HepG2 (cell line): Measurements from ENCODE around the gene TRIM28. TPM values are rescaled to one million over a fixed set of nuclear protein-coding genes. Genes with fewer than 3 reads are reported as not detected.

Source experiments
- JDP2 ChIP-seq: sonication (generic); formaldehyde crosslinking; IDR thresholded peaks from 2 replicates; pipeline ENCODE4 v1.8.1; 2022; ENCODE audit warnings: missing genetic modification reagents, borderline replicate concordance
- MYC ChIP-seq: sonication (generic); formaldehyde crosslinking; IDR thresholded peaks from 2 replicates; pipeline ENCODE4 v1.9.0; 2021; ENCODE audit warnings: missing genetic modification reagents, borderline replicate concordance
- NCOR1 ChIP-seq: fragments of 200-600 bp; sonication (generic); IDR thresholded peaks from 2 replicates; pipeline ENCODE4 v1.7.0; 2017; ENCODE audit warnings: antibody characterized with exemption, low read length, borderline replicate concordance
- NFKB2 ChIP-seq: sonication (generic); formaldehyde crosslinking; IDR thresholded peaks from 2 replicates; pipeline ENCODE4 v1.4.0; 2020; ENCODE audit warnings: missing genetic modification reagents, borderline replicate concordance
- PHF8 ChIP-seq: sonication (generic); formaldehyde crosslinking; IDR thresholded peaks from 2 replicates; pipeline ENCODE4 v1.5.0; 2020; ENCODE audit warnings: missing genetic modification reagents
- POGZ ChIP-seq: sonication (generic); formaldehyde crosslinking; IDR thresholded peaks from 2 replicates; pipeline ENCODE4 v1.4.0; 2020; ENCODE audit warnings: mild to moderate bottlenecking, missing genetic modification reagents
- RNF2 ChIP-seq: fragments of 450-650 bp; conservative IDR thresholded peaks from 2 replicates; pipeline ENCODE4 v1.6.1; 2016; ENCODE audit warnings: low read depth
- RXRA ChIP-seq: sonication (generic); formaldehyde crosslinking; IDR thresholded peaks from 2 replicates; pipeline ENCODE4 v1.5.1; 2020; ENCODE audit warnings: missing genetic modification reagents
- SMARCE1 ChIP-seq: fragments of 450-650 bp; IDR thresholded peaks from 2 replicates; pipeline ENCODE4 v1.6.1; 2017; ENCODE audit warnings: borderline replicate concordance
- SRY ChIP-seq: sonication (generic); formaldehyde crosslinking; IDR thresholded peaks from 2 replicates; pipeline ENCODE4 v1.8.0; 2022; ENCODE audit warnings: mild to moderate bottlenecking, missing genetic modification reagents
- ZFP1 ChIP-seq: IDR thresholded peaks from 2 replicates; pipeline ENCODE4 v1.6.1; 2016
- ZFP90 ChIP-seq: sonication (generic); formaldehyde crosslinking; IDR thresholded peaks from 2 replicates; pipeline ENCODE4 v1.8.0; 2022; ENCODE audit warnings: missing genetic modification reagents, mild to moderate bottlenecking, inconsistent platforms, borderline replicate concordance
- ZNF12 ChIP-seq: sonication (generic); formaldehyde crosslinking; IDR thresholded peaks from 2 replicates; pipeline ENCODE4 v1.5.0; 2020; ENCODE audit warnings: missing genetic modification reagents
- ZNF160 ChIP-seq: sonication (generic); formaldehyde crosslinking; IDR thresholded peaks from 2 replicates; pipeline ENCODE4 v1.8.0; 2022; ENCODE audit warnings: mild to moderate bottlenecking, inconsistent platforms, missing genetic modification reagents
- ZNF225 ChIP-seq: sonication (generic); formaldehyde crosslinking; IDR thresholded peaks from 2 replicates; pipeline ENCODE4 v1.4.0; 2020; ENCODE audit warnings: mild to moderate bottlenecking, missing genetic modification reagents
- ZNF264 ChIP-seq: sonication (generic); formaldehyde crosslinking; IDR thresholded peaks from 2 replicates; pipeline ENCODE4 v1.4.0; 2020; ENCODE audit warnings: missing genetic modification reagents
- ZNF670 ChIP-seq: sonication (generic); formaldehyde crosslinking; IDR thresholded peaks from 2 replicates; pipeline ENCODE4 v1.8.0; 2022; ENCODE audit warnings: mild to moderate bottlenecking, missing genetic modification reagents, borderline replicate concordance
- ZNF737 ChIP-seq: sonication (generic); formaldehyde crosslinking; IDR thresholded peaks from 2 replicates; pipeline ENCODE4 v1.5.0; 2020; ENCODE audit warnings: missing genetic modification reagents, mild to moderate bottlenecking, borderline replicate concordance
- ZNF777 ChIP-seq: sonication (generic); formaldehyde crosslinking; IDR thresholded peaks from 2 replicates; pipeline ENCODE4 v1.4.0; 2020; ENCODE audit warnings: missing genetic modification reagents
- polyA plus RNA-seq, 8 experiments: library from polyadenylated mRNA; depleted of rRNA in 3 of 8; stranded (reverse) in 7 of 8; unstranded in 1 of 8; fragments of >200 nt; fragmentation: Illumina TruSeq in 4 of 8; extraction: Trizol in 4 of 8; gene quantifications; 2 replicates each; pipeline versions ENCODE4 v1.2.1 to v1.2.3, GENCODE V29; 2011 to 2016; ENCODE audit warnings: low read depth in 4 of 8, missing spikeins in 1 of 8, mixed read lengths in 1 of 8; ENCODE audit not compliant: insufficient read depth in 1 of 8
- total RNA-seq, 5 experiments: library from RNA; depleted of rRNA; stranded (reverse); fragments of >200 nt; fragmentation: Illumina TruSeq; extraction: Trizol; gene quantifications; 2 replicates each; pipeline ENCODE4 v1.2.3, GENCODE V29; 2016; ENCODE audit warnings: low read depth in 1 of 5
- TF ChIP-seq, protein P1 (sequence below): sonication (generic); formaldehyde crosslinking; IDR thresholded peaks from 2 replicates; pipeline ENCODE4 v1.5.0; 2020; ENCODE audit warnings: mild to moderate bottlenecking, missing genetic modification reagents, borderline replicate concordance
- TF ChIP-seq, protein P2 (sequence below): sonication (generic); formaldehyde crosslinking; IDR thresholded peaks from 2 replicates; pipeline ENCODE4 v1.4.0; 2020; ENCODE audit warnings: missing genetic modification reagents, borderline replicate concordance
- TF ChIP-seq, protein P3 (sequence below): IDR thresholded peaks from 2 replicates; pipeline ENCODE4 v1.6.1; 2012; ENCODE audit warnings: inconsistent platforms
- TF ChIP-seq, protein P4 (sequence below): IDR thresholded peaks from 2 replicates; pipeline ENCODE4 v1.6.1; 2016; ENCODE audit warnings: missing compliant biosample characterization, missing genetic modification reagents, borderline replicate concordance

TRIM28 gene
- total and polyA plus RNA-seq, 2 of the 13 experiments (the other 11 are each of a cell fraction or from before 2014, with no cell fraction given) = 361 to 439 TPM

DNA sequence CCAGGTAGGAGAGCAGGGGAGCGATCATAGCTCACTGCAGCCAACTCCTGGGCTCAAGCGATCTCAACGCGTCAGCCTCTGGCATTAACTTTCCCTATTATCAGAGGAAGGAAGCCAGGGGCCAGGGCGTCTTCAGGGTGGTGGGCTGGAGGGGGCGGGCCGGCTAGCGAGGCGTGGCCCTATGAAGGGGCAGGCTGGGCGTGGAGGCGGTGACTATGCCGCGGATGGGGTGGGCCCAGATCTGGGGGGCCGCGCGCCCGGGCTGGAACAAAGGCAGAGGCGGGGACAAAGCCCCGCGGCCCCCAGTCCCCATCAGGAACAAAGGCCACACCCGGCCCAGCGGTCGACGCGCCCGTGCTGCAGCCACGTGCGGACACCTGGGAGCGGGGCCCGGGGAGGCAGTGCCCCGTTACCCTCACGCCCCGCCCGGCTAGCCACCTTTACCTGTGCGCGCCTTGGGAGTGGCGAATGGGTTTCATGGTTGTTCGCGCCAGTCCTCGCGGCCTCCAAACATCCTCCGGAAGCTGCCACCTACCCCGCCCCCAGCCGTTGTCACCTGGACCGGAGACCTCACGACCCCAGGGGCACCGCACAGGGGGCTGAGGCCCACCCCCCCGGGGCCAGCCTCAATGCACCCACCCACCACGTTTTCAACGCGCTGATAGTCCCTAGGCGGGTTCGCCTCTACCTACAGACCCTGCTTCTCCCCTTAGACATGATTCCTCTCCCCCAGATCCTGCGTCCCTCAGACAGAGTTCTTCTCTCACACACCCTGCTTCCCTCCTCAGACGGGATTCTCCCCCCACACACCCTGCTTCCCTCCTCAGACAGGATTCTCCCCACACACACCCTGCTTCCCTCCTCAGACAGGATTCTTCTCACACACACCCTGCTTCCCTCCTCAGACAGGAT lies 5.4 kb upstream of the TRIM28 start (continued):
- TF ChIP-seq, protein P1, sequence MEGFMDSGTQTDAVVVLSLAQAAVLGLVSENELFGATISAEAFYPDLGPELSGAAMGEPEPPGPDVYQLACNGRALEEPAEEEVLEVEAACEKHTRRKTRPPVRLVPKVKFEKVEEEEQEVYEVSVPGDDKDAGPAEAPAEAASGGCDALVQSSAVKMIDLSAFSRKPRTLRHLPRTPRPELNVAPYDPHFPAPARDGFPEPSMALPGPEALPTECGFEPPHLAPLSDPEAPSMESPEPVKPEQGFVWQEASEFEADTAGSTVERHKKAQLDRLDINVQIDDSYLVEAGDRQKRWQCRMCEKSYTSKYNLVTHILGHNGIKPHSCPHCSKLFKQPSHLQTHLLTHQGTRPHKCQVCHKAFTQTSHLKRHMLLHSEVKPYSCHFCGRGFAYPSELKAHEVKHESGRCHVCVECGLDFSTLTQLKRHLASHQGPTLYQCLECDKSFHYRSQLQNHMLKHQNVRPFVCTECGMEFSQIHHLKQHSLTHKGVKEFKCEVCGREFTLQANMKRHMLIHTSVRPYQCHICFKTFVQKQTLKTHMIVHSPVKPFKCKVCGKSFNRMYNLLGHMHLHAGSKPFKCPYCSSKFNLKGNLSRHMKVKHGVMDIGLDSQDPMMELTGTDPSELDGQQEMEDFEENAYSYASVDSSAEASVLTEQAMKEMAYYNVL = no peak
- TF ChIP-seq ZNF777 (CRISPR knock-in tag) = peak; percentile 23; the same call in 1 of the 2 replicates
- TF ChIP-seq POGZ (CRISPR knock-in tag) = 0 out of 2 replicates have a peak, but pooled peaks have one; percentile 13
- TF ChIP-seq PHF8 (CRISPR knock-in tag) = peak; percentile 23; the same call in 1 of the 2 replicates
- no peak for TF ChIP-seq JDP2
- TF ChIP-seq, protein P2, sequence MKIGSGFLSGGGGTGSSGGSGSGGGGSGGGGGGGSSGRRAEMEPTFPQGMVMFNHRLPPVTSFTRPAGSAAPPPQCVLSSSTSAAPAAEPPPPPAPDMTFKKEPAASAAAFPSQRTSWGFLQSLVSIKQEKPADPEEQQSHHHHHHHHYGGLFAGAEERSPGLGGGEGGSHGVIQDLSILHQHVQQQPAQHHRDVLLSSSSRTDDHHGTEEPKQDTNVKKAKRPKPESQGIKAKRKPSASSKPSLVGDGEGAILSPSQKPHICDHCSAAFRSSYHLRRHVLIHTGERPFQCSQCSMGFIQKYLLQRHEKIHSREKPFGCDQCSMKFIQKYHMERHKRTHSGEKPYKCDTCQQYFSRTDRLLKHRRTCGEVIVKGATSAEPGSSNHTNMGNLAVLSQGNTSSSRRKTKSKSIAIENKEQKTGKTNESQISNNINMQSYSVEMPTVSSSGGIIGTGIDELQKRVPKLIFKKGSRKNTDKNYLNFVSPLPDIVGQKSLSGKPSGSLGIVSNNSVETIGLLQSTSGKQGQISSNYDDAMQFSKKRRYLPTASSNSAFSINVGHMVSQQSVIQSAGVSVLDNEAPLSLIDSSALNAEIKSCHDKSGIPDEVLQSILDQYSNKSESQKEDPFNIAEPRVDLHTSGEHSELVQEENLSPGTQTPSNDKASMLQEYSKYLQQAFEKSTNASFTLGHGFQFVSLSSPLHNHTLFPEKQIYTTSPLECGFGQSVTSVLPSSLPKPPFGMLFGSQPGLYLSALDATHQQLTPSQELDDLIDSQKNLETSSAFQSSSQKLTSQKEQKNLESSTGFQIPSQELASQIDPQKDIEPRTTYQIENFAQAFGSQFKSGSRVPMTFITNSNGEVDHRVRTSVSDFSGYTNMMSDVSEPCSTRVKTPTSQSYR = peak; percentile 32; the same call in 1 of the 2 replicates
- TF ChIP-seq, protein P3, sequence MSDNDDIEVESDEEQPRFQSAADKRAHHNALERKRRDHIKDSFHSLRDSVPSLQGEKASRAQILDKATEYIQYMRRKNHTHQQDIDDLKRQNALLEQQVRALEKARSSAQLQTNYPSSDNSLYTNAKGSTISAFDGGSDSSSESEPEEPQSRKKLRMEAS = peak; percentile 75
- 0 out of 2 replicates have a peak, but pooled peaks have one; percentile 21 for TF ChIP-seq RXRA (CRISPR knock-in tag)
- TF ChIP-seq ZNF225 (CRISPR knock-in tag) = no peak
- TF ChIP-seq ZFP1 (CRISPR knock-in tag) = no peak
- TF ChIP-seq ZNF12 (CRISPR knock-in tag) = no peak
- TF ChIP-seq MYC (CRISPR knock-in tag) = peak; percentile 56; the same call in 1 of the 2 replicates
- TF ChIP-seq ZFP90 (CRISPR knock-in tag) = no peak
- no peak for TF ChIP-seq SMARCE1
- TF ChIP-seq NFKB2 (CRISPR knock-in tag) = 0 out of 2 replicates have a peak, but pooled peaks have one; percentile 15
- 0 out of 2 replicates have a peak, but pooled peaks have one; percentile 64 for TF ChIP-seq ZNF160
- TF ChIP-seq ZNF737 (CRISPR knock-in tag) = no peak
- TF ChIP-seq SRY = no peak
- TF ChIP-seq ZNF670 = no peak
- TF ChIP-seq ZNF264 (CRISPR knock-in tag) = no peak
- TF ChIP-seq, protein P4, sequence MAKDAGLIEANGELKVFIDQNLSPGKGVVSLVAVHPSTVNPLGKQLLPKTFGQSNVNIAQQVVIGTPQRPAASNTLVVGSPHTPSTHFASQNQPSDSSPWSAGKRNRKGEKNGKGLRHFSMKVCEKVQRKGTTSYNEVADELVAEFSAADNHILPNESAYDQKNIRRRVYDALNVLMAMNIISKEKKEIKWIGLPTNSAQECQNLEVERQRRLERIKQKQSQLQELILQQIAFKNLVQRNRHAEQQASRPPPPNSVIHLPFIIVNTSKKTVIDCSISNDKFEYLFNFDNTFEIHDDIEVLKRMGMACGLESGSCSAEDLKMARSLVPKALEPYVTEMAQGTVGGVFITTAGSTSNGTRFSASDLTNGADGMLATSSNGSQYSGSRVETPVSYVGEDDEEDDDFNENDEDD (CRISPR knock-in tag) = peak; percentile 32; the same call in 1 of the 2 replicates
- 0 out of 2 replicates have a peak, but pooled peaks have one; percentile 40 for TF ChIP-seq RNF2
- no peak for TF ChIP-seq NCOR1
